HCEC 1CT (cell line): ENCODE data around the gene KDM4E.
"Not testable (repeated sequence)": the region's sequence is repeated elsewhere in the genome, so short reads cannot be mapped to it uniquely, and the experiment has no call there.

Source experiments
- DNase-seq: peaks from one replicate; pipeline ENCODE4 v3.0.0-alpha.2; 2017

The KDM4E gene

DNA sequence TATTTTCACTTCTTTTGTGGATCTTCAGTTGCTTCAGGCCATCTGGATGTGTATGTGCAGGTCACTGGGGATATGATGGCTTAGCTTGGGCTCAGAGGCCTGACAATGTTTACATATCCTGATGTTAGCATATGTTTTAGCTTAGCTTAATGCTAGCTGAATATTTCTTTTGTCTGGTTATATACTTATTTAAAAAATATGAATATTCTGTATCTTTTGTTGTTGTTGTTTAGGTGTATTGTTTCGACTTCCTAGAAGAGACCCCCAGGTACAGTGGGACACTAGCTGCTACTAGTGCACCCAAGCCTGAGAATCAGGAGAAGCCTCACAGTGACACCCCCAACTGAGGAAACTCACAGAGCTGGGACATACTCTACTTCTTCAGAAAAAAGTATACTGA, at the start of gene KDM4E:
Gene KDM4E, plus strand, starts transcription at position 301 of the 400 bp plus-strand sequence. CDS start 300 bp downstream, outside the sequence.
- no peak for DNase-seq

- no peak for DNase-seq
Measured at GRCh38 chr11:94975599-94975998, 49.5 kb upstream of the KDM4E start.

- DNase-seq, result no peak
Measured at GRCh38 chr11:94987378-94987777, 37.7 kb upstream of the KDM4E start.

- no peak for DNase-seq
Measured at GRCh38 chr11:94988748-94989147, 36.3 kb upstream of the KDM4E start.

GRCh38 chr11:94993400-94993943, 31.6 kb upstream of the KDM4E start:
- no peak for DNase-seq

DNA sequence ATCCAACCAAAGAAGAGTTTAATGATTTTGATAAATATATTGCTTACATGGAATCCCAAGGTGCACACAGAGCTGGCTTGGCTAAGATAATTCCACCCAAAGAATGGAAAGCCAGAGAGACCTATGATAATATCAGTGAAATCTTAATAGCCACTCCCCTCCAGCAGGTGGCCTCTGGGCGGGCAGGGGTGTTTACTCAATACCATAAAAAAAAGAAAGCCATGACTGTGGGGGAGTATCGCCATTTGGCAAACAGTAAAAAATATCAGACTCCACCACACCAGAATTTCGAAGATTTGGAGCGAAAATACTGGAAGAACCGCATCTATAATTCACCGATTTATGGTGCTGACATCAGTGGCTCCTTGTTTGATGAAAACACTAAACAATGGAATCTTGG, 27.6 kb upstream of the KDM4E start:
- DNase-seq, result no peak

- DNase-seq, result no peak
Measured at GRCh38 chr11:94998285-94998684, 26.8 kb upstream of the KDM4E start.

GRCh38 chr11:95003716-95004115, 21.3 kb upstream of the KDM4E start:
- DNase-seq, result no peak

GRCh38 chr11:95005642-95006041, 19.4 kb upstream of the KDM4E start:
- no peak for DNase-seq

DNA sequence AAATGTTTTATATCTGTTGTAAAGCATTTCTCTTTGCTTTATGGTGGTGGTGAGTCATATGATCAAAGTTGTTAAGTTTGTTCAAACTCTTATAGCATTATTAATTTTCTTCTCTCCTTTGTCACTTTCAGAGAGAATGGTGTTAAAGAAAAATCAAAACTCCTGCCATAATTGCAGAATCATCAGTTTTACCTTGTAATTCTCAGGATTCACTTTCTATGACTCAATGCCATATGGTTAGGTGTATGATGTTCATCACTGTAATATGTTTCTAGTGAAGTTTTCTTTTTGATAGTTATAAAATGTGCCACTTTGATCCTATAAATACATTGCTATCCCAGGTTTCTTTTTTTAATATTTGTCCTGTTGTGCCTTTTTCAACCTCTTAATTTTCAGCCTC, 13.7 kb upstream of the KDM4E start:
- DNase-seq, result no peak

GRCh38 chr11:95014184-95014821, 10.8 kb upstream of the KDM4E start:
- DNase-seq, result no peak

GRCh38 chr11:95016139-95016538, 8.9 kb upstream of the KDM4E start:
- no peak for DNase-seq

DNA sequence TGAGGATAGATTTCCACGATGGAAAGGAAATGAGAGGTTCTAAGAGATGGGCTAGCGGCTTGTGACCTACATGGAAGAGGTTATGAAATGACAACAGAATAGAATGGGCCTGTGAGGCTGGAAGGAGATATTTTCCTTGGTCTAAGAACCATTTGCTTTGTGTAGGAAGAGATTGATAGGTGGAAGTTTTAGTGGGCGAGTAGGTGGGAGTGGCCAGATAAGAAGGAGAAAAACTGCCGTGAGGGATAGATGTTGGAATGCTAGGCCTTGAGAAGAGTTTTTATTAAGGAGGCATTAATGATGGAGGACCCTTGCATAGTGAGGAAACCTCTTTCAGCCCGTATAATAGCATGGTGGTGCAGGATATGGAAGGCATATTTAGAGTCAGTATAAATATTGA, 3.6 kb upstream of the KDM4E start:
- not testable (repeated sequence) for DNase-seq

GRCh38 chr11:95025594-95025993, 536 bp downstream of the KDM4E start:
- not testable (repeated sequence) for DNase-seq

- no peak for DNase-seq
Measured at GRCh38 chr11:95028357-95028756, 3.3 kb downstream of the KDM4E start.

GRCh38 chr11:95033051-95033450, 8.0 kb downstream of the KDM4E start:
- DNase-seq, result no peak

DNA sequence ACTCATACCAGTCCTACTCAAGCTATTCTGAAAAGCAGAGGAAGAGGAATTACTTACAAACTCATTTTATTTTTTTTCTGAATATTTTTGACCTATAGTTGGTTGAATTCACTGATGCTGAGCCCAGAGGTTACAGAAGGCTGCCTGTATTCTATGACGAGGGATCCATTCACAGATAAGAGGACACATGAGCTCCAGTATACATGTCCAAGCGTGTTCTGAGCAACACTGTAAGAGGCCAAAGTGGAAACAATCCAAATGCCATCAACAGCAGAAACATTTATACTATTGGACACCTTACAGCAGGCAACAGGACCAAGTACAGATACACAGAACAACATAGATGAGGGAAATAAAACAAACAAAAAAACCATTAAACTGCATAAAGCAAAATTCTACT, 10.3 kb downstream of the KDM4E start:
- no peak for DNase-seq

GRCh38 chr11:95037356-95038035, 12.4 kb downstream of the KDM4E start:
- not testable (repeated sequence) for DNase-seq

GRCh38 chr11:95042239-95042638, 17.2 kb downstream of the KDM4E start:
- no peak for DNase-seq

GRCh38 chr11:95042906-95043305, 17.8 kb downstream of the KDM4E start:
- DNase-seq, result no peak

DNA sequence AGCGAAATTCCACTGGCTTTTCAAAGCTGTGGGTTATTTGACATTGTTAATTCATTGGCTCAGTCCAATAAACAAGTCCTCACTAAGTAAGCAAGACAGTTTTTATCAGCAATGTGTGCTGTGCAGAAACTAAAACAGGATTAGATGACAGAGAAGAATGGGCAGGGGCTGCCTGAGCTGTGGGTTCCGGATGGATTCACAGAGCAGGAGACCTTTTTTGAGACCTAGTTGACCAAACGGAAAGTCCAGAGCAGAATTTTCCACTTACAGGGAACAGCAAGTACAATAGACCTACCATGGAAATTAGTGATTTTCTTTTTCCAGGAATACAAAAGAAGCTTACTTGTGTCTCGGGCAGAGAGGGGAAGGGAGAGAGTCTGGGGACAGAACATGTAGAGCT, 19.0 kb downstream of the KDM4E start:
- DNase-seq, result no peak

DNA sequence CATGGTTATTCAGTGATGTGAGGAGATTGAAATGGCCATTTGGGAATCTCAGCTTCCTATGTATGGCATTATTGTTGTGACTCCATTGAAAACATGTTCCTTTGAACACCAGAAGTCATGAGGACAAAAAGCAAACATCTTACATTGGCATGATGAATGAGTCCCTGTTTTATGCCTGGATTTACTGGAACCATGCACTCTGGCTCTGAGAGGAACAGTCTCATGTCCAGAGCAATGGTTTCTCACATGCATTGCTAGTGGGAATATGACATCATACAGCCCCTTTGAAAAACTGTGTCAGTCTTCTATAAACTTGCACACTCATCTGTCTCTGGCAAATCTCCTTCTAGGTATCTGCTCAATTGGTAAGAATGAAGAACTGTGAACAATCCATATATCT, 20.8 kb downstream of the KDM4E start:
- no peak for DNase-seq

- not testable (repeated sequence) for DNase-seq
Measured at GRCh38 chr11:95049122-95049521, 24.1 kb downstream of the KDM4E start, which contains the start of gene KDM4F. TSS of gene KDM4F (plus strand) at chr11:95049422.

DNA sequence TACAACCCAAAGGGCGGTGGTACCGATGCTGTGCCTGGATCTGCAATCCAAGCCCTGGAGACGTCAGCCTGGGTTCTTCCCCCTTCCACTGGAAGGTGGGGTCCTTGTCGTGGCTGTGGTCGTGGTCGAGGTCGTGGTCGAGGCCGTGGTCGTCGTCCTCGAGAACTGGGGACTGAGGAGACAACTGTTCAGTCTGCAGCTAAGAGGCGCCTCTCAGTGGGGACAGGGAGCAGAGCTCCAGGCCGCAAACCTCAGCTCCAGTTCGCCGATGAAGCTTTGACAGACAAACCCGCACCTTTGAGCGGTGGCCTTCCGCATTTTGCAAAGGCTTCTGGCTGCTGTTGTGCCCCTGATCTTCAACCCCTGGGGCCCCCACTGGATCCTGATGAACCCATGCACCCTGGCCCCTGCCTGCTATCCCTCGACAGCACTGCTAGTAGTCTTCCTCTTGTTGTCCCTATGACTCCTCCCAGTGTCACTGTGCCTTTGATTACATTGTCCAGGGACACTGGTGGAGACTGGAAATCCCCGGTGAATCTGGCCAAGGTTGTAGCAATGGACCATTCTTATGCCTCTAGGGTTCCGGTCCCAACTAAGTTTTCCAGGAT, 25.6 kb downstream of the KDM4E start:
- no peak for DNase-seq
